NCI-H226 (cell line): ENCODE results near the gene DPP4.
"Not testable (repeated sequence)": the region's sequence is repeated elsewhere in the genome, so short reads cannot be mapped to it uniquely, and the experiment has no call there.

Source experiments
- DNase-seq: peaks from one replicate; pipeline ENCODE4 v3.0.0-alpha.2; 2015

The DPP4 gene

DNA sequence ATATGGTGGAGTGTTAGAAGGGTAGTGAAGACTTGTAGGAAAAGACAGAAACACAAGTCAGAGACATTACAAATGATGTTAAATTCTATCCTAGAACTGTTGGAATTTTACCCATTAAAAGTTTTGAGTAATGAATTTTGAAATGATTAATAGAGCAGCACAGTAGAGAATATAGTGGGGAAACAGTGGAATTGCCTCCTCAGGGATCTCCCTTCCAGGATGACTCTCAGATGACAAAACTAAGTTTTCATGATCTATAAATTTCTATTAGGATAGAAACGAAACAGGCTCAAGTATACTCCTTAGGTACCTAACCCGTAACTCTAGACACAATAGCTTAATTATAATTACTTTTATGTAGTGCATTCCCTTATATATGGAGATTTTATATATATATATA, 86.7 kb downstream of the DPP4 start:
- DNase-seq, result no peak

DNA sequence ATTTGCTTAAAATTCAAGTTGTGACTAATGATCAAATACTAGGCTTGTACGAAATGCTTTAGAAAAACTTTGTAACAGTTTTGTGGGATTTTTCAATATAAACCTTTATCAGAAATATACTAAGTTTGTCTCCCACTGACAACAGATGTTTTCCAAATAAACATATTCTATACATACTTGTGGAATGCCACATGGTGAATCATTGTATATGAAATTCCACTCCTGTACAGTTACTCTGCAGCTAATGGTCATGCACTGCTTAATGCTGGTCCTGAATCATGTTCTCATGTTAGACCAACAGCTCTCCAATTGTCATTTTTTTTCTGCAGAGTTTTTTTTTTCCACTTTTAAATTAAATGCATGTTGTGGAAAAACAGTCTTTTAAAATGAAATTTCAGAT, 90.1 kb downstream of the DPP4 start:
- peak; percentile 9 for DNase-seq

DNA sequence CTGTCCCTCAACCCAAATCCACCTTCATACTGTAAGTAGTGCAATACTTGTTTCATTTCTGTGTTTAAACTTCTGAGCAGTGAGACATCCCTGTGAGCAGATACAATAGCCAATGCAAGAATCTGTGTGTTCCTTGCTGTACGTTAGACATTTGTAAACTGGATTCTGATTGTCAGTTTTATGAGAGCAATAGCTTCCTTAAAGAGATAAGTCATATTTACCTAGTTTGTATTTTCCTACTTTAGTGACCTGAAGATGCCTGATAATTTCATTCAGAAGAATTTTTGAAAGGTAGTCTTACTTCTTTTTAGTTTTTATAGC, 90.7 kb downstream of the DPP4 start:
- no peak for DNase-seq

DNA sequence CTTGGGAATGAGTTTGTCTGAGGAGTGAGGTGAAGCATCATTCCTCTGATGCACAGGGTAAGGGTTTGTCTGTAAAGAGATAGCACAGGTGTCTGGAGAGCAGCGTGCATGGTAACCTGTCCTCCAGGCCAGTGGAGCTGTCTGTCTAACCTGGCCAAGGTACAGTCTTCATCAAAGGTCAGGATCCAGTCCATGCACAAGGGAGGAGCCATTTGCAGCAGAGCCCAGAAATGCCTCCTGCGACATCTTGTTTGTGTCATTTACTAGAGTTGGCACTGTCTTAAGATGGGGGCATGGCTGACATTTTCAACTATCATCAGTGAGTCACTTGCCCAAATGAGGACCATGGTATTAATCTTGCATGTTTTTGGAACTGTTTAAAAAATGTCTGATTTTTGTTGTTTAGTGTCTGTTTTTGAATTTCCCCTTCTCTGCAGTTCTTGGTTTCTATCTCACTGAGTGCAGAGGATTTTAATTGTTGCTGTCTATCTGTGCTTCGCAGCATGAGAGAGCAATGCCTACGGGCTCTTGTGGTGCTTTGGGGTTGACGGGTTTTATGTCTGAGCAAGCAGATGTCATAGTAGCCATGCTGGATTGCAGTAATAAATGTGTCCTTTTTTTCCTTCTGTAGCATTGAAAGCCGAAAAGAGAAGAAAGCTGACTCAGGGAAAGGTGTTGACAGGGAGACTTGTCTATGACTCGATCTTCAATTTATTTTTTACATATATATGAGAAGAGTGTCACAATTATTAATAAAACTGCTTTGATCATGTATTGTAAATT, 91.3 kb downstream of the DPP4 start:
- no peak for DNase-seq

DNA sequence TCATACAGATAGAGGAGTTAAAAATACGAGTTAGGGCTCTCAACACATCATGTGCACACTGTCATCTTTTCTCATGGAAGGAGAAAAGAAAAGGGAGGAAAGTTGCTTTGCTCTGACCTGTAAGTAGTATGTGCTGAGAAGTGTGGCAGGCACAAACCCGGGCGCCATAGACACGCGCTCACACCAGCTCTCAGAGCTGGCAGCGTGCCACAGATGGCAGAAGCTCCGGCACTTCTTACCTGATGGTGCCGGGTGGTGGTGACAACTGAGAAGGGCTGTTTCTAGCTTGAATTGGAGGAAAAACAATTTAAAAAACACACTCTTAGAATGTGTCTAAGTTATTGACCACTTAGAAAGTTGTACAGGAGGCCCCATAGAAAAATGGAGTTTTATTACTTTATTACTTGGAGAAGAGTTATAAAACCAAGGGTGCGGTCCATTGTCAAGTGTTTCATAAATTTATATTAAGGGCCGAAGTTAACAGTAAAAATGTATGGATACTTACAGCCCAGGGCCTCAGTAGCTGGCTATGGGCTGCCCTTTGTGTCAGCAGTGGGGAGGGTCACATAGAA, 92.2 kb downstream of the DPP4 start:
- DNase-seq, result no peak

DNA sequence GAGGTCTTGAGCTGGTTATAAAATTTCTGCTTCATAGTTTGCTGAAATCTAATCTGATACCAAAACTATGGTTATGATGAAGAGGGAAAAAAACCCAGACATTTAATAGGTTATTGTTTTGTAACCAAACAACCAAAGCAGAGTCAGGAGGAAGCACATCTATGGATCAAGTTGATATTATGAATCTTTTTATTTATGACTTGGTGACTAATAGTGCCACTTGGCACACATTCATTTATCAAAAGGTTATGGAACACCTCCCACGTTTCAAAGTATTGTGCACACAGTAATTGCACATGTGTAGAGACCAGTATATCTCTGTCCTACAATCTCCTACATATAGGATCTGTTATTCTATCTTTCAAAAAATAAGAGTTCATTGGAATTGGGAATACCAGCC, 93.0 kb downstream of the DPP4 start:
- DNase-seq, result no peak

DNA sequence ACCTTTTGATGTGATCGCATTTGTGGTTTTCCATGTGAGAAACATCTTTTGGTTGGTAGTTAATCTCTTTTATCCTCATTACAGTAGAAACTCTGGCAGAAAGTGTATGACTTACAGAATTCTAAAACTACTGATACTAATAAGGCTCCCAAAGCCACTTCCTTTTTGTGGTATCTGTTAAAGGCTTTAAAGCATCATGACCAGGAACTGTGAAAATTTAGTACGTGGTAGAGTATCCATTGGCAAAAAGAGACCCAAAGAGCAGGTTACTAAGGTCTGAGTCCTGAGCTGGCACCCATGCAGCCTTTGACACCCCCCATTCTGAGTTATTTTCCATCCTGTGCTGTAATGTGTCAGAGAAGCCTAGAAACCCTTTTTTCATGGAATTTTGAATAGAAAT, 94.5 kb downstream of the DPP4 start:
- DNase-seq, result no peak

DNA sequence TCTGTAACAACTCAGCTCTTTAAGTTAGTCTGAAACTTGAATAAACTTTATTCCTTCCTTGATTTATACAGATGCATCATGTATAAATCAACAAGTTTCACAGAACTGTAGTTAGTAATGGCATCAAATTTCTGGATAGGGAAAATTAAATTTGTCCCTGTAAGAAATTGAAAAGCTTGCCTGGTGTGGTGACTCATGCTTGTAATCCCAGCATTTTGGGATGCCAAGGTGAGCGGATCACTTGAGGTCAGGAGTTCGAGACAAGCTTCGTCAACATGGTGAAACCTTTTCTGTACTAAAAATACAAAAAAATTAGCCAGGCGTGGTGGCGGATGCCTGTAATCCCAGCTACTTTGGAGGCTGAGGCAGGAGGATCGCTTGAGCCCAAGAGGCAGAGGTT, 96.1 kb downstream of the DPP4 start:
- DNase-seq, result peak; percentile 47

DNA sequence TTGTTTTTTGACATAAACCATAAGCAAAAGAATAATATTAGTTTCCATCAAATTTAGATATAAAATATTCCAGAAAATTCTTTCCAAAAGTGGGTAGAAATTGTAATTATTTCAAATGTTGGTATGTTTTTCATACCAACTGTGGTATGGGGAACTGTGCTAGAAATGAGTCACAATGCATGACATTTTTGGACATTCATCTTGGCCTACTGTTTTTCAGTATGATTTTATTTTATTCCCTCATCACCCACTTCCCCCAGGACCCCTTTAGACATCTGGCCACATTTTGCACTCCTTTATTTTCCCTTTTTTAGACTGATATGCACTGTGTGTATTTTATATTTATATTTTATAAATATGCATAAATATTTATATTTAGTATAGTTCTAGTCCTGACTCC, 97.1 kb downstream of the DPP4 start:
- no peak for DNase-seq

GRCh38 chr2:161976295-161976694, 97.7 kb downstream of the DPP4 start:
- DNase-seq, result no peak

DNA sequence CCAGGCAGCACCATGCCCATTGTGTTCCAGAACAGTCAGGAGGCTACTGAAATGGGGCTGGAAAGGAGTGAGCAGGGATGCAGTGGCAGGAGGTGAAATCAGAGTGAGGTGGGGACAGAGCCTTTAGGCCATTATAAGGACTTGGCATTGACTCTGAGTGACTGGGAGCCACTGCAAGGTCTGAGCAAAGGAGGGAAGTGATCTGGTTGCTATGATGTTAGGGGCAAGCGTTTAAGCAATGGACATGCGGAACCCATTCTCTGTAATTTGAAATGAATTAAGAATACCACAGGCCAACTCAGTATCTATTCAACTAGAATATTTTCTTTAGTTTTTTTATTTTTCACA, 98.2 kb downstream of the DPP4 start:
- no peak for DNase-seq

GRCh38 chr2:161975062-161975812, 98.8 kb downstream of the DPP4 start:
- DNase-seq, result peak; percentile 16

GRCh38 chr2:161974461-161974860, 99.6 kb downstream of the DPP4 start:
- DNase-seq, result no peak

DNA sequence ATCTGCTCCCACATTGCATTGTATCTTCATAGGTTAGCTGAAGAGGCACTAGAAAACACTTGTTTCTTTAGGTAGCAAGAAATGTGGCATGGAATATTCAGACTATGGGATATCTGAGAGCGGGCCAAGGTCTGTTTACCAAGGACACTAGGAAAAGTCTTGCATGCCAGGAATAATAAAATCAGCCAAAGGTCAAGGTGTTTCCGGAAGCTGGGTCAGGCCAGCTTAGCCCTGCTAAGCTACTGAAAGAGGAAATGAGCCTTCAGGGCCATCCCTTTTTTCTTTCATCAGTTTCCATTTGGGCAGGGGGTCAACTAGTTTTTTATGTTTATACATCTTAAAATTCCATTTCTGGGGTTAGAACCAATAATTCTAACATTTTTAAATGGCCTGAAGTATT, 101.1 kb downstream of the DPP4 start:
- no peak for DNase-seq

DNA sequence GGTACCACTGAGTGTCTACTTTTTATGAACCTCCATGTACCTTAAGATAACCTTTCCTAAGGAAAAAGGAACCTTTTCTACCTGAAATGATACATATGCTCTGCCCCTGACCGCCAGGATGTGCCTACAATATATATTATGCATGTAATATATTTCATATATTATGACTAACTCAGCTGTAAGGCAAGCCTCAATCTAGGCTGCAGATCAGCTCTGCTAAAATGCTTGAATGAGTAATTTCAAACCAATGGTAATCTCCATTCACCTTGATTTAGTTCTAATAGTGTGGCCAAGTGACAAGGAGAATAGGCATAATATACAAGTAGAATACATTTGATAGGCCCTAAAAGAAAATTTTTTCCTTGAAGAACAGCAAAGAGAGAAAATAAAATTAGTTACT, 101.8 kb downstream of the DPP4 start:
- DNase-seq, result no peak

DNA sequence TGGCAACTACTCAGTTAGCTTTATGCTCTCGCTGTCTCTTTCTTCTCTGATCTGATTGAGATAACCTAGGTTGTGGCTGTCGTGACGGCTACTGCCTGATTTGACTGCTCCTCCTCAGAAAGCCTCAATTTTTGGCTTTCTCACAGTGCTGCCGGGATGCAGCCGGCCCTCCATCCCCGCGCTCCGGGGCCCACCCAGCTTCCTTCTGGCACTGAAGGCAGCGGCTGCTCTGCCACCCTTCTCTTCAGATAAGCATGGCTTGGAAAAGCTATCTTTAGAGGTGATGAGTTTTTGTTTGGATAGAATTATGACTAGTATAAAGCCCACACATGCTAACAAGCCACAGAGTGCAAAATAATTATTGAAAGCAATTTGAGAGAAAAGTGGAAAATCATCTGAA, 102.5 kb downstream of the DPP4 start:
- no peak for DNase-seq

DNA sequence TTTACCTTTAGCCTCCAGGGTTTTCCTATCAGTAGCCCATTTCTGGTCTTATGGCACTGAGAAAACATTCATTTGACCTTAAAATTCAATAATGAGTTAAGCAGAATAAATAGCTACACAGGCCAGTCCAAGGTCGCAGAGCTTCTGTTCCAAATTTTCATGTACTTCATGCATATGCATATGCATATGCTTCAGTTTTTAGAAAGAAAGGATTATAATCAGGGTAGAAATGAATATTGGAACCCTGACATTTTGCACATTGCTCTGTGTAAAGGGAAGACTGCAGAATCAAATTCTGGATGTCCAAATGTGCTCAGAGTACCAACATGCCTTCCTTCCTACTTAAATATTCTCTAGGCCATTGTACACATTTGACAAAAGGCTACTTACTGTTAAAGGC, 104.9 kb downstream of the DPP4 start:
- no peak for DNase-seq

DNA sequence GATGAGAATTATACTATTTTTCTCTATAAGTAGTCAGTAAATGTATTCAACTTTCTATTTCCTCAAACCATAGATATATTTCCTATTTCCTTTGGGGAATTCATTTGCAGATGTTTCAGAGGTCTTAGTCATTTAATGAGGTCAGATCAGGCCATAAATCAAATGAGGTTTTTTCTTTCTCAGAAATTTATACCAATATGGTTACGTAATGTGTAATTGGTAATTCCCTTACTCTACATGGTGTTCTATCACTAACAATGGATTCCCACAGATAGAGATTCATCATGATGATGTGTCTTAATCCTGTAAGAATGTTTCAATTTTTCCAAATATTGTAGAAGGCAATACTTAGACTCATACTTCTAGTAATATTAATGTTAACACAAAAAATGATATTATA, 108.0 kb downstream of the DPP4 start:
- DNase-seq, result no peak

DNA sequence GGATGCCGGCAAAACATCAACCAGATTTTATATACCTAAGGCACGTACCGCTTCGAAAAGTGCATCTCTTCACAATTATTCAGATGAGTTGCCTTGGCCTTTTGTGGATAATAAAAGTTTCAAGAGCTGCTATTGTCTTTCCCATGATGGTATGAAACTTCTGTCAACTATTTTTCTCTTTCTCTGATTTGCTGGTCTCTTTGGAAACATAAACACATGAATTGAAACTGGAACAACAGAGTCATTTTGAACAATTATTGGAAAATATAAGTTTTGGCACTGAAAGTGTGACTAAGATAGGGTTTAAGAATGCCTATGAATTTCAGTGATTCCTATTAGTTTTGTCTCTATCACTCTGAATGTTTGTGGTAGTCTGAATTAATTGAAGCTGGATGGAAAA, 109.9 kb downstream of the DPP4 start:
- no peak for DNase-seq

GRCh38 chr2:161962160-161962559, 111.9 kb downstream of the DPP4 start:
- DNase-seq, result no peak

DNA sequence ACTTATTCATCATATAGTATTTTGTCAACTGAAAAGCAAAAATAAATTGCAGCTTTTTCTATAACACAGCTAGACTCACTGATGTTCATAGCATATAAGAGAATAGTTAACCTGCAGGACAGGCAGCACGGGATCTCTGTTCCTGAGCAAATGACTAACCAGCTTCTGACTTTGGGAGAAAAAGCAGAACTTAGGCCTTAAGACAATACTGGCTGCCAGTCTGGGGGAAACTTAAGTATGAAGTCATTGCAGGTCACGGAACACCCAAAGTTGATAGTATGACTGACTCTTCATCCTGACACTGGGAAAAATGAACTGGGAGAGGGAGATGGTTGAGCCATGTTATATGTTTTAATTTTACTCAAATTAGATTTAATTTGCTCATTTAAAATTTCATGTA, 113.0 kb downstream of the DPP4 start:
- DNase-seq, result no peak

GRCh38 chr2:161956738-161957137, 117.3 kb downstream of the DPP4 start:
- no peak for DNase-seq

- DNase-seq, result no peak
These were observed 118.8 kb downstream of the DPP4 start for GRCh38 chr2:161955211-161955610.

DNA sequence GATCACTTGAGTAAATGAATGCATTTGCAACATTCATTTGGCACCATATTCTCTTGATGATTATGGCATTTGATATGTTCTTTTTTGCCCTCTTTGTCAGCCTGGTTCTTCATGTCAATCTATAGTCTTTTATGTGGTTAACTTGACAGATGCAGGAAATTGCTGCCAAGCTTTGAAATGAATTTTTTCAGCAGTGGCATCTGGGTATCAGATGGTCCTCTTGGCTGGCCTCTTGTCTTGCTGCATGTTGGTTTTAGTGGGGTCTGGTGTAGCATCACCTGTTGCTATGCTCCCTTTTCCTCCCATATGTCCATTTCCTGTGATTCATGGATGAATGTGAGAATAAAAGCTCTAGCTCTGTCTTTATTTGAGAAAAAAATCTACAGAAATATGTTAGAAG, 119.9 kb downstream of the DPP4 start:
- no peak for DNase-seq

DNA sequence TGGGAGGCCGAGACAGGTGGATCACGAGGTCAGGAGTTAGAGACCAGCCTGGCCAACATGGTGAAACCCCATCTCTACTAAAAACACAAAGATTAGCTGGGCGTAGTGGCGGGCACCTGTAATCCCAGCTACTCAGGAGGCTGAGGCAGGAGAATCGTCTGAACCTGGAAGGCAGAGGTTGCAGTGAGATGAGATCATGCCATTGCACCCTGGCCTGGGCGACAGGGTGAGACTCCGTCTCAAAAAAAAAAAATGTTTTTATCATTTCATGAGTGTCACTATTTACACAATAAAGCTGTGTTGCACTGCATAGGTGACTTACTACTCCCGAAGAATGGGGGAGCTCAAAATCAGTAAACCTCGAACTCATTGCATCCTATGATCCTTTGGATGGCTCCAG, 120.6 kb downstream of the DPP4 start:
- not testable (repeated sequence) for DNase-seq
